Transverse colon (tissue), 3 donors: ENCODE results near the gene C4orf17.

Source experiments
- CTCF ChIP-seq, 5 experiments: fragments of 200-600 bp in 3 of 5; fragments of 450-650 bp in 2 of 5; sonication (generic) in 3 of 5; IDR thresholded peaks; 1 replicate in 2 of 5; 2 replicates in 3 of 5; pipeline ENCODE4 v1.5.1; 2016 to 2017; ENCODE audit warnings: antibody characterized with exemption in 5 of 5, inconsistent platforms in 3 of 5, mild to moderate bottlenecking in 2 of 5, moderate library complexity in 1 of 5
- EP300 ChIP-seq: sonication (generic); formaldehyde crosslinking; IDR thresholded peaks from one replicate; pipeline ENCODE4 v1.6.1; 2017; ENCODE audit warnings: antibody characterized with exemption, low read depth

GRCh38 chr4:99467887-99468286 is 42.9 kb upstream of the C4orf17 start:
- TF ChIP-seq CTCF (IDR thresholded peaks at IDR 0.05) (no peak), EP300 (no peak)
